HG03060 (cell line): ENCODE results near the gene NCCRP1.

Source experiments
- ATAC-seq: cut with Tn5 transposase; IDR thresholded peaks from one replicate; pipeline ENCODE4 v1.9.1; 2021; ENCODE audit warnings: low read depth, moderate number of reproducible peaks; ENCODE audit not compliant: unreplicated experiment

The NCCRP1 gene

DNA sequence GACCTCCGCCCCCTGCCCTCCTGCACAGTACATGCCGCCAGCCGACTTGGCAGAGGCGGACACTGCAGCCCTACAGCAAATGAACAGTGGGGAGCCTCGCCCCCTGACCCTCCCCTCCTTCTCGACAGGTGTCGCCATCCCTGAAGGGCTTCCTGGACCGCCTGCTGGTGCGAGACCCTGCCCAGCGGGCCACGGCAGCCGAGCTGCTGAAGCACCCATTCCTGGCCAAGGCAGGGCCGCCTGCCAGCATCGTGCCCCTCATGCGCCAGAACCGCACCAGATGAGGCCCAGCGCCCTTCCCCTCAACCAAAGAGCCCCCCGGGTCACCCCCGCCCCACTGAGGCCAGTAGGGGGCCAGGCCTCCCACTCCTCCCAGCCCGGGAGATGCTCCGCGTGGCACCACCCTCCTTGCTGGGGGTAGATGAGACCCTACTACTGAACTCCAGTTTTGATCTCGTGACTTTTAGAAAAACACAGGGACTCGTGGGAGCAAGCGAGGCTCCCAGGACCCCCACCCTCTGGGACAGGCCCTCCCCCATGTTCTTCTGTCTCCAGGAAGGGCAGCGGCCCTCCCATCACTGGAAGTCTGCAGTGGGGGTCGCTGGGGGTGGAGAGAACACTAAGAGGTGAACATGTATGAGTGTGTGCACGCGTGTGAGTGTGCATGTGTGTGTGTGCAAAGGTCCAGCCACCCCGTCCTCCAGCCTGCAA lies 18.3 kb upstream of the NCCRP1 start:
- no peak for ATAC-seq

DNA sequence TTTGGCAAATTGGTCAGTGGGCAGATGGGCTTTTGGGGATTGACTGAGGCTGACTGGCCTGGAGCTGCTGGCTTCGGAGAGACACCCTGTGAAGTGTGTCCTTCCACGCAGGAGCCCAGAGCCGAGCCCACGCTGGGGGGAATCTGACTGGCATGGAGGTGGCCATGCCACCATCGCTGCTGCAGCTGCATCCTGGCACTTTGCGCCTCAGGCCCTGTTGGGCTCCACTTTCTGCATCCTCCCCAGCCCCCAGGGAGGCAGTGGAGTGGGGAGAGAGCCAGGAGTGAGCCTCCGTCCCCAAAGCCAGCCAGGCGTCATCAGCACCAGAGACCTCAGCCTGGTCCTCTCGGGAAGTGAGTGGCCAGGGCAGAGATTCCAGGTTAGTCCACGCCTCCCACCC lies 17.0 kb upstream of the NCCRP1 start:
- no peak for ATAC-seq

DNA sequence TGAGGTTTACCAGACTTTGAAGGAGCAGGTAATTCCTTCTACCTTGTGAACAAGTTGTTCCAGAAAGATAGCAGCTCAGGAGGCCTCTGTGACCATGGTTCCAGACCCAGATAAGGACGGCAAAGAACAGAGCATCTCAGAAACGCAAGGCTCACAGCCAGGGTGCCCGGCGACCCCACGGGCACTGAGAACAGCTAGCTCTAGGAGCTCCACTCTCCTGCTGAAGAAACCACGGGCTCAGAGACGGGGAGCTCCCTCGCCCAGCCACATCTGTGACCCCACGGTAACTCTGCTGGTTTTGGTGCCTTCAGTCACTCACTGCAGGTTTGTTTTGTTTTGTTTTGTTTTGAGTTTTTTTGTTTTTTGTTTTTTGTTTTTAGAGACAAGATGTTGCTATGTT lies 16.0 kb upstream of the NCCRP1 start:
- no peak for ATAC-seq

GRCh38 chr19:39181500-39182173 lies 15.1 kb upstream of the NCCRP1 start:
- ATAC-seq: no peak

DNA sequence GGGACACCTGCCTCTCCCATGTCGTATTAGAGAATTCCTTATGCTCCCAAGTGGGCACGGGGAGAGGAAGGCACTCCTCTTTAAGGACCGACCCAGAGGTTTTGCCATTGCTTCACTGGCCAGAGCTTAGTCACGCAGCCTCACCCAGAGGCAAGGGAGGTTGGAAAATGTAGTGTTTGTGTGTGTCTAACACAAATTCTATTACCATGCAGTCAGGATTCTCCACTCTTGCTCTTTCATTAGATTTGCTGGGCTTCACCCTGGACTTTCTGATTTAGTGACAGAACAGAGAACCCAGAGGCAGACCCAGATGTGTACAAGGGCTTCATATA lies 14.6 kb upstream of the NCCRP1 start:
- ATAC-seq: no peak

GRCh38 chr19:39183104-39183503 lies 13.7 kb upstream of the NCCRP1 start:
- no peak for ATAC-seq

DNA sequence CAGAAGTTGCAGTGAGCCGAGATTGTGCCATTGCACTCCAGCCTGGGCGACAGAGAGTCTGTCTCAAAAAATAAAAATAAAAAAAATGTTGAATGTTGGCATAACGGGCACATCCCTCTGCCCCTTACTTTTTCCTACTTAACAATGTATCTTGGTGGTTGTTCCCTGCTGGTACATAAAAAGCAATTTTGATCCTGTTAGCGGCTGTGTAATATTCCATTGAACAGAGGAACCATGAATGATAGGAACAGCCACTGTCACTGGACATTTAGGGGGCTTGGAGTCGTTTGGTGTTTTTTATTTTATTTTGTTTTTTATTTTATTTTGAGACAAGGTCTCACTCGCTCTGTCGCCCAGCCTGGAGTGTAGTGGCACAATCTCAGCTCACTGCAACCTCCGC lies 10.4 kb upstream of the NCCRP1 start:
- ATAC-seq: no peak

- ATAC-seq: no peak
Observed at GRCh38 chr19:39187552-39187943, 9.2 kb upstream of the NCCRP1 start.

DNA sequence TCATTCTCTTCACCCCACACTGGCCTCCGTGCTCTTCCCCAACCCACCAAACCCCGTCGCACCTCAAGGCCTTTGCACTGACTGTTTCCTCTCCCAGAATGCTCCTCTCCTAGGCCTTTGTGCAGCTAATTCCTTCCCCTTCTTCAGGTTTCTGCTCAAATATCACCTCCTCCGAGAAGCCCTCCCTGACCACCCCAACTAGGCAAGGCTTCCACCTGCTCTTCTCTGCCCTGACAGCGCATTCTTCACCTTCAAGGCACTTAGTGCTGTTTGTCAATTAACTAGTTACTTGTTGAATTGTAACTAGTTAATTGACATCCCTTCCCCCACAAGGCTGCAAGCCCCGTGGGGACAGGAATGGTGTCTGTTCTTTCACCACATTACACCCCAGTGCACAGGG lies 7.8 kb upstream of the NCCRP1 start:
- no peak for ATAC-seq

DNA sequence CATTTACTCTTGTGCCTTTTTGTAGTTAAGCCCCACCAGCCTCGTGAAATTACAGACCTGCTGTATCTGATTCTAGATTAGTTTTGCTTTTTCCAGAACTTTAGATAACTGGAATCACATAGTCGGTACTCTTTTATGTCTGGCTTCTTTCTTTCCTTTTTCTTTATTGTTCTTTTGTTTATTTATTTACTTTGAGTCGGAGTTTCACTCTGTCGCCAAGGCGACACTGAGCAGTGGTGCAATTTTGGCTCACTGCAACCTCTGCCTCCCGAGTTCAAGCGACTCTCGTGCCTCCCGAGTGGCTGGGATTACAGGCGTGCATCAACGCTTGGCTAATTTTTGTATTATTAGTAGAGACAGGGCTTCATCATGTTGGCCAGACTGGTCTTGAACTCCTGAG lies 6.0 kb upstream of the NCCRP1 start:
- no peak for ATAC-seq

- ATAC-seq: no peak
Observed at GRCh38 chr19:39192846-39193245, 3.9 kb upstream of the NCCRP1 start.

GRCh38 chr19:39193803-39194202 lies 3.0 kb upstream of the NCCRP1 start:
- ATAC-seq: no peak

DNA sequence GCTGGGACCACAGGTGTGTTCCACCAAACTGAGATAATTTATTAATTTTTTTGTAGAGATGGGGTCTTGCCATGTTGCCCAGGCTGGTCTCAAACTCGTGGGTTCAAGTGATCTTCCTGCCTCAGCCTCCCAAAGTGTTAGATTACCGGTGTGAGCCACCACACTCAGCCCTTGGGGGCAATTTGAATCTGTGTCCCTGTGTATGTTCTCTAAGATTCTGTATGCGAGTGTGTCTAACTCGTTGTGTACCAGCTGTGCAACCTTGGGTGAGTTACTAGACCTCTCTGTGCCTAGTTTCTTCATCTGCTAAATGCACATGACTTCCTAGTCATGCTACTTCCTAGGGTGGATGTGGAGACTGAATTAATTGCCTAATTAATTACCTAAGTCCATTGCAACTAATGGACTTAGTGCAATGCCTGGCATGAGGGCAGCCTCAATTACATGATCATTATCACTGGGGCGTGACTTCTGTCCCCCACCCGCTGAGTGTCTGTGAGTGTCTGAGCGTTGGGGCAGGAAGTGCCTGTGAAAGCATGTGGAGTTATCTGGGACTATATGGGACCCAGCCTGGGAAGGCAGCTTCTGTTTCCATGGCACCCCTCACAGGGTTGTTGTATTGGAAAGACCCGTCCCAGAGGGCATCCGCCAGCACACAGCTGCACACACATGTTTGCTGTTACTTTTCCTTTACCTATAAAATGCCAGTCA lies 1.8 kb upstream of the NCCRP1 start:
- no peak for ATAC-seq

GRCh38 chr19:39195755-39196154 lies 1.0 kb upstream of the NCCRP1 start:
- no peak for ATAC-seq

DNA sequence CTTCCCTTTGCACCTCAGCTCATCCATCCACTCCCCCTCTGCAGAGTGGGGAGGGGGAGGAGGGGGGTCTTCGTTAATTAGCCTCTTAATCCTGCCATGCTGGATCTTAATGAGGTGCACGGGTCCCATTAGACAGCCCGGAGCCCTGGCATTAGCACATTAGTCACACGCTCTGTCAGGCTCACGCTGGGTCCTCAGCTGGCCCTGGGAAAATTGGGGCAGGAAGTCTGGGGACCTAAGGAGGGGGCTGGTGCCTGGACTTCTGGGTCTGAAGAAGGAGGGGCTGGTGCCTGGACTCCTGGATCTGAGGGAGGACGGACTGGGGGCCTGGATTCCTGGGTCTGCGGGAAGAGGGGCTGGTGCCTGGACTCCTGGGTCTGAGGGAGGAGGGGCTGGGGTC lies 444 bp upstream of the NCCRP1 start:
- no peak for ATAC-seq

DNA sequence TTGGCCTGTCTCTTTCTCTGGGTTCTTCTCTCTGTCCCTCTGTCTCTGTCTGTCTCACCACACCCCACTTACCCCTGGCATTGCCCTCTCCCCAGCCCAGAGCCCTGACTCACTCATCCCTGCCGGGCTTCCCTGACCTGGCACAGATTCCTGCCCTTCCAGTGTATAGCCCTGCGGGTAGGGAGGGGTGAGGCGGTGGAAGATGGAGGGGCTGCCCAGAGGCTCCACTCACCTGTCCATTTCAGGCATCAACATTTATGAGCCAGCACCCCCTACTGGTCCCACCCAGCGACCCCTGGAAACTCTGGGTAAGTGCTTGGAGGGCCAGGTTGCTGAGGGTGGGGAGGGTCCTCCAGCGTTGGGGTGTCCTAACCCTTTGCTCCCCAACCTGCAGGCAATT lies 1.0 kb downstream of the NCCRP1 start:
- ATAC-seq: no peak

DNA sequence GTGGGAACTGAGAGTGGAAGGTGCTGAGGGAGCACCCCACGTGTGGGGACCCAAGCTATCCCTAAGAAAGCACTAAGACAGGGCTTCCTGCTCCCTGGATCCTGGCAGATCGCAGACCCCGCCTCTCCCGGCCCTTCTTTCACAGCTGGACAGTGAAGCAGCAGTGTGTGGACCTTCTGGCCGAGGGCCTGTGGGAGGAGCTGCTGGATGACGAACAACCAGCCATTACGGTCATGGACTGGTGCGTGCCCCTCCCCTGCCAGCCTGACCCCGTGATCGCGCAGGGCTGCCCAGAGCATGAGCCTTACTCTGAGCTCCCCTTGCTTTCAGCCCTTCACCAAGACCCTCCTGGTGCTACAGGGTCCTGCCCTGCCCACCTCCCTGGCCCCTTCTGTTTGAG lies 2.3 kb downstream of the NCCRP1 start:
- no peak for ATAC-seq

DNA sequence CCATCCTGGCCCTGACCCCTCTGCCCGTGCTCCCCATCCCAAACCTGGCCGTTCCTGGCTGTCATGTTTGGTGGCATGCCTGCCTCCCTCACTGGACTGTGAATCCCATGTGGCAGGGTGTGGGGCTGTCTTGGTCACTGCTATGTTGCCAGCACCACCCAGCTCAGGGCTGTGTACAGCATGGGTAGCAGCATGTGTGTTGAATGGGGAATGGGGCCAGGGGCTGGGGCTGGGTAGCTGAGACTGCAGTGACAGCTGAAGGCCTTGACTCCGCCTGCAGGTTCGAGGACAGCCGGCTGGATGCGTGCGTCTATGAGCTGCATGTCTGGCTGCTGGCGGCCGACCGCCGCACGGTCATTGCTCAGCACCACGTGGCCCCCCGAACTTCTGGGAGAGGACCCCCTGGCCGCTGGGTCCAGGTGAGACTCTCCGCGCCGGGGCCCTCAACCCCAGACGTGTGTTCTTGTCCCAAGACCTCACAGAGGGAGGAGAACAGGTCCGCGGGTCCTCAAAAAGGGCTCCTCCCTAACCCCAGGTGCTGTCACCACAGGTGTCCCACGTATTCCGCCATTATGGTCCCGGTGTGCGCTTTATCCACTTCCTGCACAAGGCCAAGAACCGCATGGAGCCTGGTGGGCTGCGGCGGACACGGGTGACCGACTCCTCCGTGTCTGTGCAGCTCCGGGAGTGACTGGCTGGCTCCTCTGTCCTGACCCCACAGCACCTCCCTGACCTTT lies 3.5 kb downstream of the NCCRP1 start:
- no peak for ATAC-seq

GRCh38 chr19:39200803-39201115 lies 4.0 kb downstream of the NCCRP1 start:
- ATAC-seq: no peak

- no peak for ATAC-seq
Observed at GRCh38 chr19:39202998-39203355, 6.2 kb downstream of the NCCRP1 start.
